Astrocyte of the hippocampus (primary cell): ENCODE data around the gene C22orf15.

ENCODE experiments used
- DNase-seq: peaks from one replicate; pipeline ENCODE4 v3.0.0; 2011; ENCODE audit warnings: low read depth, low spot score

Gene C22orf15

GRCh38 chr22:23787600-23787896, 24.8 kb downstream of the C22orf15 start:
- no peak for DNase-seq

- DNase-seq, result no peak
These were observed 25.1 kb downstream of the C22orf15 start for GRCh38 chr22:23787910-23788309.

GRCh38 chr22:23789121-23789520, 26.3 kb downstream of the C22orf15 start:
- peak; percentile 0 for DNase-seq

- peak; percentile 8 for DNase-seq
These were observed 26.8 kb downstream of the C22orf15 start for GRCh38 chr22:23789638-23790037.

- DNase-seq, result no peak
These were observed 28.3 kb downstream of the C22orf15 start for GRCh38 chr22:23790819-23791737.

- no peak for DNase-seq
These were observed 29.2 kb downstream of the C22orf15 start for GRCh38 chr22:23791738-23792645.

- DNase-seq, result no peak
These were observed 30.5 kb downstream of the C22orf15 start for GRCh38 chr22:23793326-23793725.

GRCh38 chr22:23796461-23796860, 33.7 kb downstream of the C22orf15 start:
- no peak for DNase-seq

- DNase-seq, result no peak
These were observed 37.8 kb downstream of the C22orf15 start for GRCh38 chr22:23800297-23801237.

- no peak for DNase-seq
These were observed 38.5 kb downstream of the C22orf15 start for GRCh38 chr22:23801238-23801821.

- no peak for DNase-seq
These were observed 39.1 kb downstream of the C22orf15 start for GRCh38 chr22:23801886-23802377.

GRCh38 chr22:23803001-23803819, 40.4 kb downstream of the C22orf15 start:
- no peak for DNase-seq

- DNase-seq, result no peak
These were observed 42.0 kb downstream of the C22orf15 start for GRCh38 chr22:23804781-23805291.

- DNase-seq, result no peak
These were observed 44.0 kb downstream of the C22orf15 start for GRCh38 chr22:23806837-23807236.

- no peak for DNase-seq
These were observed 49.6 kb downstream of the C22orf15 start for GRCh38 chr22:23812378-23812777.
